Ectodermal cell (in vitro differentiated cells): ENCODE measurements around the gene PADI1.
"Not testable (repeated sequence)": the region's sequence is repeated elsewhere in the genome, so short reads cannot be mapped to it uniquely, and the experiment has no call there.

ENCODE experiments used
- H3K27ac ChIP-seq: 2 replicates; pipeline ENCODE4 v1.7.0; 2013; ENCODE audit warnings: mild to moderate bottlenecking, low read depth, low read length; ENCODE audit not compliant: insufficient read depth, poor library complexity, severe bottlenecking
- H3K27me3 ChIP-seq: 2 replicates; pipeline ENCODE4 v1.7.0; 2013; ENCODE audit warnings: mild to moderate bottlenecking, low read length; ENCODE audit not compliant: insufficient read depth, control insufficient read depth, poor library complexity, severe bottlenecking
- H3K36me3 ChIP-seq: one replicate; pipeline ENCODE4 v1.7.0; 2013; ENCODE audit warnings: low read length; ENCODE audit not compliant: control insufficient read depth, insufficient read depth
- H3K4me1 ChIP-seq: one replicate; pipeline ENCODE4 v1.7.0; 2013; ENCODE audit warnings: low read length; ENCODE audit not compliant: control insufficient read depth, insufficient read depth
- H3K4me3 ChIP-seq: 2 replicates; pipeline ENCODE4 v1.7.0; 2013; ENCODE audit warnings: low read depth, low read length, control low read depth; ENCODE audit not compliant: insufficient read depth
- H3K9me3 ChIP-seq: 2 replicates; pipeline ENCODE4 v1.7.0; 2013; ENCODE audit warnings: mild to moderate bottlenecking, low read length, moderate library complexity; ENCODE audit not compliant: control insufficient read depth
- WGBS, 2 experiments: methylation state at CpG; one replicate each; pipeline ENCODE4 v1.1.7; 2013; ENCODE audit warnings: missing lambda C conversion rate in 2 of 2; 5-methylcytosine and 5-hydroxymethylcytosine counted together

Gene PADI1

DNA sequence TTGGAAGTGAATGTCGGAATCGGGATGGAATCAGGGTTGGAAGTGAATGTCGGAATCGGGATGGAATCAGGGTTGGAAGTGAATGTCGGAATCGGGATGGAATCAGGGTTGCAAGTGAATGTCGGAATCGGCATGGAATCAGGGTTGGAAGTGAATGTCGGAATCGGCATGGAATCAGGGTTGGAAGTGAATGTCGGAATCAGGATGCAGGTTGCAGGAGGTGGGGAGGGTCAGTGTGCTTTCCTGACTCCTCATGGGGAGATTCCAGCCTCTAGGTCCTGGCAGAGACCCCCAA lies 36.8 kb downstream of the PADI1 start:
- H3K9me3 ChIP-seq, H3K36me3 ChIP-seq, H3K27me3 ChIP-seq, H3K27ac ChIP-seq, H3K4me3 ChIP-seq: not testable (repeated sequence)
- WGBS, 2 experiments = 93 to 96% methylated on average over 9 to 11 of the region's 11 CpGs
- peaks cover 25% of the 10 kb centered on the region for H3K4me1 ChIP-seq

DNA sequence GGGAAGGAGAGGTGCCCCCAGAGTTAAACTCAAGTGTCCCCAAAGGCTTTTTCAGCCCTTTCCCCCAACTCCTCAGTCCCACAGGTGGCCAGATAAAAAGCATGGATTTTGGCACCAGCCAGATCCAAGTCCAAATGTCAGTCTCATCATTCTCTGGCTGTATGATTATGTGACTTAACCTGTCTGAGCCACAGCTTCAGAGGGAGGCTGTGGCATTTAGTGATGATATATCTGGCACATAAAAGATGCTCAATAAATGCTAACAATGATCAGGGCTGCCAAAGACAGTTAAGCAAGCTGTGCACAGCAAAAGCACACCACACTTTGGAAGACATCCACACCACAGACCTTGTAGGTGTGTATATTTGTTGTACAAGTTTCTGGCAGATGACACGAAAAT lies 38.3 kb downstream of the PADI1 start:
- Histone ChIP-seq H3K27ac (no peak overlapping the region), H3K27me3 (no peaks in the 10 kb centered on the region), H3K36me3 (no peaks in the 10 kb centered on the region), H3K9me3 (no peaks in the 10 kb centered on the region), H3K4me1 (peaks cover 25% of the 10 kb centered on the region), H3K4me3 (no peak overlapping the region)
- WGBS, 2 experiments = 80 to 100% methylated on average over 1 of the region's 1 CpG

DNA sequence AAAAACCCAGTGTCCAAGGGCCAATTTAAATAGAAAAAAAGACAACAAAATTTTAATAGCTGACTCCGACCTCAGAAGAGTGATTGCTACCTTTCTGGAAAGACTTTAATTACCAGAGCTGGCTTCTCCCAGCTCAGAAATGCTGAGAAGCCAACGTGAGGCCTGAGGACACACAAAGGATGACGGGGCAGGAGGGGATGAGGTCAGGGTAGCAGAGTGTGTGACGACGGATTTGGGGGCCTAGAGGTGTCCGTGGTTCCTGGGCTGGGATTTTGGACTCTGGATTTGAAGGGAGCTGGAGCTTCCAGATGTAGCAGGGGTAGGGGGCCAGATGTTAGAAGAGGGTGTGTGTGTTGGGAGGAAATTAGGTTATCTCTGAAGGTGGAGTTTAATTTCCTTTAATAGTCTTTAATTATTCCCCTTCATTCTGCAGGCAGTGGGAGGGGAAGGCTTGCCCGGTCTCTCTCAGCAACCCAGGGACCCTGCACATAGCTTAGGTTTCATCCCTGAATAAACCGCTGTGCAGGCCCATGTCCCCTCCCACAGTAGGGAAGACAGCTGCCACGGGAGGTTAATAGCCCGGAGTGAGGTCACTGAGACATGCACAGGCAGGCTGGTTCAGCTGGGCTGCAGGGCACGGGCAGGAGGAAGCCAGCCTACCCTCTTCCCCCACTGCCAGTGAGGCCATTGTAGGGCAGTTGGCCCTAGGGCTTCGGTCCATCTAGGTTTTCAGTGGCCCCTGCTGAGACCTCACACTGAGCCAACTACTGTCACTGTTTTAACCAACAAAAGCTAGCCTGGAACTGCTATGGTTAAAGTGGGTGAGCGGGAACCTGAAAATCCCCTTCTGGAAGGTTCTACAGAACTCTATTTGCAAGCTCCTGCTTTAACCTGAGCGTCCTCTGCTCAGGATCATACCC lies 40.2 kb downstream of the PADI1 start:
- Histone ChIP-seq H3K4me3 (no peak overlapping the region), H3K4me1 (peaks cover 25% of the 10 kb centered on the region), H3K27me3 (no peaks in the 10 kb centered on the region), H3K27ac (no peak overlapping the region), H3K9me3 (no peaks in the 10 kb centered on the region), H3K36me3 (no peaks in the 10 kb centered on the region)
- WGBS, 2 experiments = 55% methylated on average over 14 of the region's 14 CpGs

- no peaks in the 10 kb centered on the region for H3K36me3 ChIP-seq
- no peaks in the 10 kb centered on the region for H3K9me3 ChIP-seq
- 90 to 93% methylated on average over 7 of the region's 7 CpGs for WGBS, 2 experiments
- H3K4me3 ChIP-seq = no peak overlapping the region
- H3K4me1 ChIP-seq = peaks cover 19% of the 10 kb centered on the region
- no peak overlapping the region for H3K27ac ChIP-seq
- H3K27me3 ChIP-seq = no peaks in the 10 kb centered on the region
These were observed 40.9 kb downstream of the PADI1 start for GRCh38 chr1:17245816-17246325.

- H3K27me3 ChIP-seq = no peaks in the 10 kb centered on the region
- H3K9me3 ChIP-seq = no peaks in the 10 kb centered on the region
- H3K4me1 ChIP-seq = peaks cover 15% of the 10 kb centered on the region
- H3K36me3 ChIP-seq = no peaks in the 10 kb centered on the region
- no peak overlapping the region for H3K4me3 ChIP-seq
- WGBS, 2 experiments = 92 to 97% methylated on average over 2 of the region's 2 CpGs
- H3K27ac ChIP-seq = no peak overlapping the region
These were observed 42.0 kb downstream of the PADI1 start for GRCh38 chr1:17246971-17247370.

- Histone ChIP-seq H3K36me3 (no peaks in the 10 kb centered on the region), H3K4me3 (no peak within 1 kb of the TSS), H3K27me3 (no peaks in the 10 kb centered on the region), H3K27ac (no peak within 1 kb of the TSS), H3K9me3 (no peaks in the 10 kb centered on the region), H3K4me1 (peaks cover 15% of the 10 kb centered on the region)
- 88 to 89% methylated on average over 9 of the region's 9 CpGs for WGBS, 2 experiments
These were observed 43.9 kb downstream of the PADI1 start, which contains the start of gene PADI3 for GRCh38 chr1:17248781-17249180. Gene PADI3 (plus strand): TSS chr1:17249098. CDS start chr1:17249138, 40 bp downstream.

GRCh38 chr1:17250601-17251000 lies 45.7 kb downstream of the PADI1 start:
- Histone ChIP-seq H3K4me1 (peaks cover 7% of the 10 kb centered on the region), H3K27me3 (no peaks in the 10 kb centered on the region), H3K4me3 (no peak overlapping the region), H3K9me3 (no peaks in the 10 kb centered on the region), H3K27ac (no peak overlapping the region), H3K36me3 (no peaks in the 10 kb centered on the region)
- 89 to 92% methylated on average over 7 of the region's 7 CpGs for WGBS, 2 experiments

DNA sequence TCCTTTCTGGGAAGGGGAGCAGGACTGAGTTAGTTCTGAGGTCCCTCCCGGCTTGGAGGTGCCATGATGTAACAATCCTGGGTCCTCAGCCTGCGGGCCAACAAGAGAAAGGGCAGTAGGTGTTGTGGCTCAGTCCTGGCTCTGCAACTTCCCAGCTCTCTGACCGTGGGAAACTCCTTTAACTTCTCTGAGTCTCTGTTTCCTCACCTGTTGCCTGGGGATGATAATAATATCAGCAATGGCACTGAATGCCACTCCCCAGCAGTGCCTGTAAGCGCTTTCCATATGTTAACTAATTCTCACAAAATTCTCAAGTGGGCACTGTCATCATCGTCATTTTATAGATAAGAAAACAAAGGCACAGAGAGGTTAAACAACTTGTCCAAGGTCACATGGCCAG lies 46.3 kb downstream of the PADI1 start:
- no peaks in the 10 kb centered on the region for H3K27me3 ChIP-seq
- no peaks in the 10 kb centered on the region for H3K36me3 ChIP-seq
- no peaks in the 10 kb centered on the region for H3K9me3 ChIP-seq
- WGBS, 2 experiments = 88 to 90% methylated on average over 5 of the region's 5 CpGs
- no peak overlapping the region for H3K4me3 ChIP-seq
- peaks cover under 1% of the 10 kb centered on the region for H3K4me1 ChIP-seq
- H3K27ac ChIP-seq = no peak overlapping the region

DNA sequence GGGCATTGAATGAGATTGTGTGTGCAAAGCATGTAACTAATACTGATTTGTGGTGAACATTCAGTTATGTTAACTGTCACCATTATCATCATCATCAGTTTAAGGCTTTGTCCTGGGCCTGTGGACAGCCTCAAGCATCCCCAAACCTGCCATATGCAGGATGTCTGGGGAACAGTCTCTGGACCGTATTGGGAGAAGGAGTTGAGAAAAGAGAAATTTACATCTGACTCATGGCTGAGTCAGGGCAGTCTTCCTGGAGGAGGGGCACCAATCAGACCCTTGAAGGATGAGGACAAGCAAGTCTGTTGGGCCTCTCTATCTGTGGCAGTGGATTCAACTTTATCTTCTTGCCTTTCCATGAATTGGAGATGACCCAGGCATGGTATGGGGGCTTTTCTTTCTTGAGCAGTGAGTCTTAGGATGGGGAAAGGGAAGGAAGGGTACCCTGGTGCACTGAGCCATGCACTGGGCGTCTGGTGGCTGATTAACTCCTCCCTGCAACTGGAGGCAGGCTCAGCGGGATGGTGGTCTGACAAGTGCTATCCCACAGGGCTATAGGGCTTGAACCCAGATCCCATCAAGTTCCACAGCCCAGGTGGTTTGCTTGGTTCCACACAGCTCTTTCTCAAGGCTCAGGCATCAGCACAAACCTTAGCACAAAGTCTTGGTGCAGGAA lies 46.9 kb downstream of the PADI1 start:
- H3K4me3 ChIP-seq = no peak overlapping the region
- H3K9me3 ChIP-seq = no peaks in the 10 kb centered on the region
- H3K4me1 ChIP-seq = no peaks in the 10 kb centered on the region
- H3K27me3 ChIP-seq = no peaks in the 10 kb centered on the region
- WGBS, 2 experiments = 58 to 62% methylated on average over 3 of the region's 3 CpGs
- H3K27ac ChIP-seq = no peak overlapping the region
- H3K36me3 ChIP-seq = no peaks in the 10 kb centered on the region

- H3K9me3 ChIP-seq = no peaks in the 10 kb centered on the region
- no peaks in the 10 kb centered on the region for H3K36me3 ChIP-seq
- no peaks in the 10 kb centered on the region for H3K27me3 ChIP-seq
- H3K27ac ChIP-seq = no peak overlapping the region
- no peak overlapping the region for H3K4me3 ChIP-seq
- 79 to 83% methylated on average over 5 of the region's 5 CpGs for WGBS, 2 experiments
- no peaks in the 10 kb centered on the region for H3K4me1 ChIP-seq
These were observed 50.4 kb downstream of the PADI1 start for GRCh38 chr1:17255336-17255735.
